DND-41 (cell line): ENCODE data around the gene MORF4L1.

Source experiments
- ATAC-seq: fragments of 200-7000 bp; cut with Tn5 transposase; 3 replicates; pipeline ENCODE4 v1.9.1; 2021; ENCODE audit warnings: low read depth; ENCODE audit not compliant: insufficient read depth
- DNase-seq: peaks from one replicate; pipeline ENCODE4 v3.0.0-alpha.2; 2020
- H2AFZ ChIP-seq: 2 replicates; pipeline ENCODE4 v1.6.0; 2012; ENCODE audit warnings: low read depth, low read length
- H3K27ac ChIP-seq: 2 replicates; pipeline ENCODE4 v1.5.1; 2012; ENCODE audit warnings: low read length, inconsistent platforms
- H3K27me3 ChIP-seq: fragments of 200-600 bp; sonication (generic); 2 replicates; pipeline ENCODE4 v1.6.0; 2012; ENCODE audit warnings: low read length, mild to moderate bottlenecking, inconsistent platforms; ENCODE audit not compliant: insufficient read depth, poor library complexity
- H3K36me3 ChIP-seq: 2 replicates; pipeline ENCODE4 v1.5.1; 2012; ENCODE audit warnings: low read length, inconsistent platforms; ENCODE audit not compliant: insufficient read depth
- H3K4me1 ChIP-seq: 2 replicates; pipeline ENCODE4 v1.5.1; 2012; ENCODE audit warnings: mild to moderate bottlenecking, low read length; ENCODE audit not compliant: insufficient read depth
- H3K4me2 ChIP-seq: 2 replicates; pipeline ENCODE4 v1.6.0; 2012; ENCODE audit warnings: mild to moderate bottlenecking, moderate library complexity, low read length, inconsistent platforms; ENCODE audit not compliant: insufficient read depth
- H3K4me3 ChIP-seq, 2 experiments: fragments of 200-600 bp in 1 of 2; shearing (Covaris generic) in 1 of 2; 2 replicates each; pipeline ENCODE4 v1.5.1; 2012 to 2016; ENCODE audit warnings: inconsistent platforms in 2 of 2, low read length in 2 of 2, mild to moderate bottlenecking in 2 of 2, low read depth in 1 of 2, moderate library complexity in 1 of 2
- H3K79me2 ChIP-seq: 2 replicates; pipeline ENCODE4 v1.6.0; 2012; ENCODE audit warnings: low read length, inconsistent platforms; ENCODE audit not compliant: insufficient read depth
- H3K9ac ChIP-seq: 2 replicates; pipeline ENCODE4 v1.6.0; 2012; ENCODE audit warnings: low read depth, mild to moderate bottlenecking, inconsistent platforms, low read length, moderate library complexity
- H3K9me3 ChIP-seq: 2 replicates; pipeline ENCODE4 v1.5.1; 2012; ENCODE audit warnings: low read length, moderate library complexity, mild to moderate bottlenecking, inconsistent platforms; ENCODE audit not compliant: insufficient read depth, severe bottlenecking
- H4K20me1 ChIP-seq: 2 replicates; pipeline ENCODE4 v1.6.0; 2012; ENCODE audit warnings: low read length; ENCODE audit not compliant: insufficient read depth
- EZH2 ChIP-seq: IDR thresholded peaks from 3 replicates; pipeline ENCODE4 v1.6.1; 2012; ENCODE audit warnings: borderline replicate concordance, low read depth, mild to moderate bottlenecking, moderate library complexity, low read length, inconsistent platforms; ENCODE audit not compliant: severe bottlenecking
- TF ChIP-seq, protein P1 (sequence below): IDR thresholded peaks from 2 replicates; pipeline ENCODE4 v1.5.1; 2012; ENCODE audit warnings: borderline replicate concordance, low read length, moderate library complexity, mild to moderate bottlenecking; ENCODE audit not compliant: poor library complexity, severe bottlenecking; ENCODE audit errors: extremely low read depth

Gene MORF4L1

DNA sequence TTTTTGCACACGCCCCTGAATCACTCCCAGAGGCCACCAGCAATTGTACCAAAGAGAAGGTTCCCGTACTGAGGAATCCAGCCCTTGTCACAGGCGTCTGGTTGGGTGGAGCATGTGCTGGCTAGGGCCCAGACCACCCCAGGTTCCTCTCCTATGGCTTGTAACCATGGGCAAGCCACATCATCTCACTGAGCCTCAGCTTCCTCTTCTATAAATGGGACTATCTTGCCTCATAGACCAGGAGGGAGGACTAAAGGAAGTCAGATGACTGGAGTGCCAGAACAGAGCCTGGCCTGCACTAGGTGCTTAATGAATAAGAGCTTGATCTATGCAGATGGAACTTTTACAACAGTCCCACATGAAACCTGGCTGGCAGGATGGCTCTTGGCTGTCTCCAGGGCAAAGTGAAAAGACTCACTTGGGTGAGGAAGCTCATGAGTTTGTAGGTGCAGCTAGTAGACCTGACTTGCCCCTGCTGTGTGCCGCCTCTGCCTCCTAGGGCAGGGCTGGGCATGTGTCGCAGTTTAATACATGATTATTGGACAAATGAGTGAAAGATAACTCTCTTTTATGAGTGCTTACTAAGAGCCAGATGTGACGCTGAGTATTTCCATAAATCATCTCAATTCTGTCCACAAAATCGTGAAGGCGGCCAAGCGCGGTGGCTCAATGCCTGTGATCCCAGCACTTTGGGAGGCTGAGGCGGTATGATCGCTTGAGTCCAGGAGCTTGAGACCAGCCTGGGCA, 42.8 kb downstream of the MORF4L1 start:
- Histone ChIP-seq H3K9ac (no peak overlapping the region), H3K4me3 (no peak overlapping the region), H3K27me3 (no peaks in the 10 kb centered on the region), H3K27ac (no peak overlapping the region), H3K36me3 (peaks cover 68% of the 10 kb centered on the region), H3K4me1 (no peaks in the 10 kb centered on the region), H4K20me1 (peaks cover 8% of the 10 kb centered on the region; the same call in 1 of the 2 replicates), H3K79me2 (no peaks in the 10 kb centered on the region; the same call in 1 of the 2 replicates), H2AFZ (no peak overlapping the region), H3K9me3 (no peaks in the 10 kb centered on the region), H3K4me2 (no peak overlapping the region)
- ATAC-seq (no peak), DNase-seq (no peak)
- TF ChIP-seq, protein P1, sequence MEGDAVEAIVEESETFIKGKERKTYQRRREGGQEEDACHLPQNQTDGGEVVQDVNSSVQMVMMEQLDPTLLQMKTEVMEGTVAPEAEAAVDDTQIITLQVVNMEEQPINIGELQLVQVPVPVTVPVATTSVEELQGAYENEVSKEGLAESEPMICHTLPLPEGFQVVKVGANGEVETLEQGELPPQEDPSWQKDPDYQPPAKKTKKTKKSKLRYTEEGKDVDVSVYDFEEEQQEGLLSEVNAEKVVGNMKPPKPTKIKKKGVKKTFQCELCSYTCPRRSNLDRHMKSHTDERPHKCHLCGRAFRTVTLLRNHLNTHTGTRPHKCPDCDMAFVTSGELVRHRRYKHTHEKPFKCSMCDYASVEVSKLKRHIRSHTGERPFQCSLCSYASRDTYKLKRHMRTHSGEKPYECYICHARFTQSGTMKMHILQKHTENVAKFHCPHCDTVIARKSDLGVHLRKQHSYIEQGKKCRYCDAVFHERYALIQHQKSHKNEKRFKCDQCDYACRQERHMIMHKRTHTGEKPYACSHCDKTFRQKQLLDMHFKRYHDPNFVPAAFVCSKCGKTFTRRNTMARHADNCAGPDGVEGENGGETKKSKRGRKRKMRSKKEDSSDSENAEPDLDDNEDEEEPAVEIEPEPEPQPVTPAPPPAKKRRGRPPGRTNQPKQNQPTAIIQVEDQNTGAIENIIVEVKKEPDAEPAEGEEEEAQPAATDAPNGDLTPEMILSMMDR, result no peak
- no peak for TF ChIP-seq EZH2

DNA sequence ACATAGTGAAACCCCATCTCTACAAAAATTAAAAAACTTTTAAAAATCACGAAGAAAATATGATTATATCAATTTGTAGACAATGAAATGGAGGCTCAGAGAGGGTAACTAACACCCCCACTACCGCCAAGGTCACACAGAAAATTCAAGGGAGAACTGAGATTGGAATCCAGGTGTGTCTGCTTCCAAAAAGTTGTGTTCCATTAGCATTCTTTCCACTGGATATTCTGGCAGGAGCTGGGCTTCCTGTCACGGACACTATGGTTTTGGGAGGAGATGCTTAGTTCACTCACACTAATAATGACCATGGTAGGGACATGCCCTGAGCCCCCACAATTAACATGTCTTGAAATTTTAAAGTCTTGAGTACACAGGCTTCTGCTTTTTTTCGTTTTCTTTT, 43.4 kb downstream of the MORF4L1 start:
- no peak overlapping the region for H3K4me2 ChIP-seq
- TF ChIP-seq, protein P1, result no peak
- no peak for TF ChIP-seq EZH2
- H2AFZ ChIP-seq, result no peak overlapping the region
- no peak overlapping the region for H3K27ac ChIP-seq
- H3K36me3 ChIP-seq, result peaks cover 64% of the 10 kb centered on the region
- ATAC-seq (no peak), DNase-seq (no peak)
- H3K27me3 ChIP-seq, result no peaks in the 10 kb centered on the region
- H3K79me2 ChIP-seq, result no peaks in the 10 kb centered on the region; the same call in 1 of the 2 replicates
- H3K9me3 ChIP-seq, result no peaks in the 10 kb centered on the region
- no peak overlapping the region for H3K4me3 ChIP-seq
- H3K9ac ChIP-seq, result no peak overlapping the region
- H3K4me1 ChIP-seq, result no peaks in the 10 kb centered on the region
- H4K20me1 ChIP-seq, result peaks cover 8% of the 10 kb centered on the region; the same call in 1 of the 2 replicates

DNA sequence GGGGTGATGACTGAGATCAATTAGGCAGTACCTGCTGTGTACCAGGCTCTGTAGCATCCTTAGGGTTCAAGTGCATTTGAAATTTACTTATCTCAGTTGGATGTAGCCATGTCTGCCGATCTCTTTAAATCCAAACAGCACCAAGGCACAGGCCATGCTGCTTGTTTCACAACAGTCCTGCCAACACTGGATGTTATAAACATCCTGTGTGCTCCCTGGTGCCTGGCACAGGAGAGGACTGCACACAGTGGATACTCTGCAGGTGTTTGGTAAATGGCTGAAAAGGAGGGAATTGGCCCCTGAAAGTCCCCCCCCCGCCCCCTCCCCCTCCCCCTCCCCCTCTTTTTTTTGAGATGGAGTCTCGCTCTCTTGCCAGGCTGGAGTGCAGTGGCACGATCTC, 45.2 kb downstream of the MORF4L1 start:
- no peak overlapping the region for H3K9ac ChIP-seq
- TF ChIP-seq, protein P1, result no peak
- no peak for TF ChIP-seq EZH2
- H3K27me3 ChIP-seq, result no peaks in the 10 kb centered on the region
- peaks cover 4% of the 10 kb centered on the region; the same call in 1 of the 2 replicates for H4K20me1 ChIP-seq
- ATAC-seq, result no peak
- no peaks in the 10 kb centered on the region for H3K79me2 ChIP-seq
- no peaks in the 10 kb centered on the region for H3K9me3 ChIP-seq
- no peak overlapping the region for H2AFZ ChIP-seq
- H3K4me3 ChIP-seq, result no peak overlapping the region
- H3K4me1 ChIP-seq, result no peaks in the 10 kb centered on the region
- no peak for DNase-seq
- H3K36me3 ChIP-seq, result peaks cover 63% of the 10 kb centered on the region
- no peak overlapping the region for H3K27ac ChIP-seq
- H3K4me2 ChIP-seq, result no peak overlapping the region
